Endothelial cell of umbilical vein (primary cell): ENCODE data around the gene RIOK1. TPM values are rescaled to one million over a fixed set of nuclear protein-coding genes. Genes with fewer than 3 reads are reported as not detected.

ENCODE experiments used
- BruUV-seq: library from RNA; stranded (reverse); fragments of 400-500 nt; replicated peaks from 2 replicates; lab custom pipeline; 2021; lab: Mats Ljungman, UMichigan
- CTCF ChIA-PET: fragments of 300-600, 350-600 bp; sonication (Branson Sonifier 250); formaldehyde crosslinking; loops from one replicate; lab custom pipeline; 2021; ENCODE audit warnings: antibody characterized with exemption, inconsistent platforms; lab: Charles Lee
- POLR2A ChIA-PET: fragments of 300-600, 350-600 bp; sonication (Branson Sonifier 250); formaldehyde crosslinking; loops from one replicate; lab custom pipeline; 2021; ENCODE audit warnings: antibody characterized with exemption, inconsistent platforms; lab: Charles Lee
- DNase-seq: peaks from one replicate; pipeline ENCODE4 v3.0.0-alpha.2; 2011; ENCODE audit warnings: low read depth, low spot score
- FAIRE-seq: peaks from 2 replicates; lab custom pipeline; 2011; peaks lifted over from hg19 to GRCh38; lab: Jason Lieb, UNC
- H2AFZ ChIP-seq: 2 replicates; pipeline ENCODE4 v1.6.0; 2012; ENCODE audit warnings: low read depth, low read length, control low read depth, inconsistent platforms
- H3K27ac ChIP-seq: 2 replicates; pipeline ENCODE4 v1.5.1; 2011; ENCODE audit warnings: low read depth, mild to moderate bottlenecking, control low read depth, low read length, moderate library complexity; ENCODE audit not compliant: insufficient read depth
- H3K27me3 ChIP-seq, 2 experiments: 2 replicates each; pipeline versions ENCODE4 v1.6.0 to v1.6.1; 2011; ENCODE audit warnings: low read length in 2 of 2, mixed read lengths in 1 of 2; ENCODE audit not compliant: control insufficient read depth in 2 of 2, insufficient read depth in 2 of 2
- H3K36me3 ChIP-seq, 2 experiments: 2 replicates in 1 of 2; 3 replicates in 1 of 2; pipeline ENCODE4 v1.5.1; 2011; ENCODE audit warnings: low read length in 2 of 2, mild to moderate bottlenecking in 1 of 2, moderate library complexity in 1 of 2; ENCODE audit not compliant: control insufficient read depth in 2 of 2, insufficient read depth in 2 of 2; ENCODE audit errors: extremely low read depth in 1 of 2
- H3K4me1 ChIP-seq: 3 replicates; pipeline ENCODE4 v1.5.1; 2011; ENCODE audit warnings: mild to moderate bottlenecking, low read length; ENCODE audit not compliant: control insufficient read depth, insufficient read depth; ENCODE audit errors: extremely low read depth
- H3K4me2 ChIP-seq: 2 replicates; pipeline ENCODE4 v1.6.1; 2011; ENCODE audit warnings: low read length, control low read depth, mixed read lengths; ENCODE audit not compliant: insufficient read depth
- H3K4me3 ChIP-seq, 3 experiments: fragments of 200-600 bp in 1 of 3; sonication (generic), shearing (Covaris generic) in 1 of 3; replicated peaks in 1 of 3; 2 replicates each; pipeline ENCODE4 v1.5.1; 2011 to 2016; ENCODE audit warnings: control low read depth in 3 of 3, low read length in 3 of 3, mild to moderate bottlenecking in 2 of 3, inconsistent platforms in 1 of 3, low read depth in 1 of 3, moderate library complexity in 1 of 3; ENCODE audit not compliant: insufficient read depth in 1 of 3
- H3K79me2 ChIP-seq: 2 replicates; pipeline ENCODE4 v1.6.0; 2012; ENCODE audit warnings: low read length, inconsistent platforms; ENCODE audit not compliant: control insufficient read depth, insufficient read depth
- H3K9ac ChIP-seq: replicated peaks from 2 replicates; pipeline ENCODE3; 2011; ENCODE audit warnings: low read length, control low read depth; ENCODE audit not compliant: insufficient read depth; ENCODE audit errors: extremely low read depth
- H3K9me1 ChIP-seq: replicated peaks from 3 replicates; pipeline ENCODE4 v1.6.0; 2011; ENCODE audit warnings: mild to moderate bottlenecking, low read length; ENCODE audit not compliant: control insufficient read depth, insufficient read depth; ENCODE audit errors: extremely low read depth
- H3K9me3 ChIP-seq: replicated peaks from 2 replicates; pipeline ENCODE4 v1.5.1; 2012; ENCODE audit warnings: low read length, inconsistent platforms; ENCODE audit not compliant: control insufficient read depth, insufficient read depth
- H4K20me1 ChIP-seq: replicated peaks from 2 replicates; pipeline ENCODE3; 2011; ENCODE audit warnings: mild to moderate bottlenecking, low read length; ENCODE audit not compliant: control insufficient read depth, insufficient read depth; ENCODE audit errors: extremely low read depth
- EZH2 ChIP-seq: IDR thresholded peaks from 2 replicates; pipeline ENCODE4 v1.6.1; 2012; ENCODE audit warnings: borderline replicate concordance, low read depth, mild to moderate bottlenecking, moderate library complexity, low read length, inconsistent platforms; ENCODE audit not compliant: severe bottlenecking
- MAX ChIP-seq: IDR thresholded peaks from 2 replicates; pipeline ENCODE4 v1.6.1; 2011; ENCODE audit not compliant: insufficient read depth, insufficient read length
- MYC ChIP-seq: IDR thresholded peaks from one replicate; pipeline ENCODE4 v1.6.1; 2011; ENCODE audit warnings: mild to moderate bottlenecking, low read depth, low read length
- dilution Hi-C: fragments of 300-500 bp; cut with MboI; formaldehyde crosslinking; loops from one replicate; pipeline ENCODE4 v1.15.0; 2019; ENCODE audit warnings: low sequenced_read_pairs; ENCODE audit not compliant: extremely low pct_ligation_motif_present
- intact Hi-C: fragments of 100-400 bp; cut with micrococcal nuclease; formaldehyde crosslinking; loops from one replicate; pipeline ENCODE4 v1.10.0; 2022
- polyA plus RNA-seq, 4 experiments: library from polyadenylated mRNA; depleted of rRNA in 3 of 4; stranded (reverse) in 3 of 4; unstranded in 1 of 4; fragments of >200 nt; gene quantifications; 2 replicates each; pipeline versions ENCODE4 v1.2.1 to v1.2.3, GENCODE V29; 2011 to 2012; ENCODE audit warnings: missing spikeins in 1 of 4
- total RNA-seq: library from RNA; stranded (reverse); gene quantifications from 2 replicates; pipeline ENCODE4 v1.2.3, GENCODE V29; 2021
- TF ChIP-seq, protein P1 (sequence below), 2 donors: IDR thresholded peaks; 1 replicate in 1 of 2; 2 replicates in 1 of 2; pipeline ENCODE4 v1.5.1; 2011; ENCODE audit warnings: low read length in 2 of 2, mild to moderate bottlenecking in 2 of 2, moderate library complexity in 2 of 2, control low read depth in 1 of 2, inconsistent platforms in 1 of 2, low read depth in 1 of 2; ENCODE audit not compliant: insufficient read depth in 1 of 2; ENCODE audit errors: extremely low read depth in 1 of 2

The RIOK1 gene
- total and polyA plus RNA-seq, 2 donors (not counting 3 experiments of a cell fraction or from before 2014, with no cell fraction given): 9.2 to 21.4 TPM

GRCh38 chr6:7432391-7433120 is 42.9 kb downstream of the RIOK1 start:
- Histone ChIP-seq H3K9me3 (no peaks in the 10 kb centered on the region), H3K4me3 (no peak overlapping the region), H3K36me3 (no peaks in the 10 kb centered on the region), H4K20me1 (no peaks in the 10 kb centered on the region), H3K27me3 (no peaks in the 10 kb centered on the region), H2AFZ (no peak overlapping the region), H3K79me2 (no peaks in the 10 kb centered on the region), H3K27ac (no peak overlapping the region), H3K4me2 (no peak overlapping the region), H3K9ac (no peak overlapping the region), H3K4me1 (no peaks in the 10 kb centered on the region), H3K9me1 (no peaks in the 10 kb centered on the region)
- no TSS peak for BruUV-seq
- POLR2A ChIA-PET: no interaction called here
- no peak for TF ChIP-seq MYC
- TF ChIP-seq, protein P1, sequence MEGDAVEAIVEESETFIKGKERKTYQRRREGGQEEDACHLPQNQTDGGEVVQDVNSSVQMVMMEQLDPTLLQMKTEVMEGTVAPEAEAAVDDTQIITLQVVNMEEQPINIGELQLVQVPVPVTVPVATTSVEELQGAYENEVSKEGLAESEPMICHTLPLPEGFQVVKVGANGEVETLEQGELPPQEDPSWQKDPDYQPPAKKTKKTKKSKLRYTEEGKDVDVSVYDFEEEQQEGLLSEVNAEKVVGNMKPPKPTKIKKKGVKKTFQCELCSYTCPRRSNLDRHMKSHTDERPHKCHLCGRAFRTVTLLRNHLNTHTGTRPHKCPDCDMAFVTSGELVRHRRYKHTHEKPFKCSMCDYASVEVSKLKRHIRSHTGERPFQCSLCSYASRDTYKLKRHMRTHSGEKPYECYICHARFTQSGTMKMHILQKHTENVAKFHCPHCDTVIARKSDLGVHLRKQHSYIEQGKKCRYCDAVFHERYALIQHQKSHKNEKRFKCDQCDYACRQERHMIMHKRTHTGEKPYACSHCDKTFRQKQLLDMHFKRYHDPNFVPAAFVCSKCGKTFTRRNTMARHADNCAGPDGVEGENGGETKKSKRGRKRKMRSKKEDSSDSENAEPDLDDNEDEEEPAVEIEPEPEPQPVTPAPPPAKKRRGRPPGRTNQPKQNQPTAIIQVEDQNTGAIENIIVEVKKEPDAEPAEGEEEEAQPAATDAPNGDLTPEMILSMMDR (IDR thresholded peaks at IDR 0.05; ENCODE audit: extremely low read depth in 1 of 2, insufficient read depth in 1 of 2, low read depth in 1 of 2, low read length in 2 of 2): no peak
- no peak for TF ChIP-seq MAX
- no peak for TF ChIP-seq EZH2
- intact Hi-C loops (no loop called here), dilution Hi-C loops (no loop called here)
- no peak for FAIRE-seq
- CTCF ChIA-PET: no interaction called here
- DNase-seq: no peak
